ENCODE results near the gene CSRP3. TPM values are rescaled to one million over a fixed set of nuclear protein-coding genes. Genes with fewer than 3 reads are reported as not detected.
A peak's percentile ranks its signal among the peaks of the same experiment; 100 is the strongest.

Gene CSRP3
- total RNA-seq, 4 donors from 2014 or later, result 2.2 to 300 (median 89.5) TPM

DNA sequence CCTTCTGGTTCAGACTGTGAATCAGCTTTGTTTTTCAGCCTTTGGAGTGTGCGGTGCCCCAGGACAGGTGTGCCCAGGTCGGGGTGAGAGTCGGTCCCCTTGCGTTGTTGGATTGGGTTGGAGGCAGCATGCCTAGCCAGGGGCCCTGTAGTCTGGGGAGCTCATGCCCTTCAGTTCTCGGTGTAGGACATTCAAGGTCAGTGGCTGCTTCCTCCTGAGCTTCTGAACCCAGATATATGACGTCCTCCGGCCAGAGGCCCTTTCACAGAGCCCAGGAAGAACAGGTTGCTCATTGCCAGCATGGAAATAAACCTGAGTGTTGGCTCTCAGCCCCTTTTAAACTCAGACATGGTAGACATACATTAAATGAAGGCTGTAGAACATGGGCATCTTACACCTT, 2.7 kb downstream of the CSRP3 start:
- Histone ChIP-seq H3K9me3 (no peaks in the 10 kb centered on the region), H3K27me3 (no peaks in the 10 kb centered on the region), H3K4me3 (peak overlapping the region in 1 of 4 donors; percentile 42), H3K36me3 (no peaks in the 10 kb centered on the region), H3K27ac (peak overlapping the region; percentile 90 to 94 (median 94)), H3K4me1 (peaks cover 53 to 61% of the 10 kb centered on the region in 2 donors)
- TF ChIP-seq POLR2A (IDR thresholded peaks at IDR 0.05), result no peak
- TF ChIP-seq, protein P1, sequence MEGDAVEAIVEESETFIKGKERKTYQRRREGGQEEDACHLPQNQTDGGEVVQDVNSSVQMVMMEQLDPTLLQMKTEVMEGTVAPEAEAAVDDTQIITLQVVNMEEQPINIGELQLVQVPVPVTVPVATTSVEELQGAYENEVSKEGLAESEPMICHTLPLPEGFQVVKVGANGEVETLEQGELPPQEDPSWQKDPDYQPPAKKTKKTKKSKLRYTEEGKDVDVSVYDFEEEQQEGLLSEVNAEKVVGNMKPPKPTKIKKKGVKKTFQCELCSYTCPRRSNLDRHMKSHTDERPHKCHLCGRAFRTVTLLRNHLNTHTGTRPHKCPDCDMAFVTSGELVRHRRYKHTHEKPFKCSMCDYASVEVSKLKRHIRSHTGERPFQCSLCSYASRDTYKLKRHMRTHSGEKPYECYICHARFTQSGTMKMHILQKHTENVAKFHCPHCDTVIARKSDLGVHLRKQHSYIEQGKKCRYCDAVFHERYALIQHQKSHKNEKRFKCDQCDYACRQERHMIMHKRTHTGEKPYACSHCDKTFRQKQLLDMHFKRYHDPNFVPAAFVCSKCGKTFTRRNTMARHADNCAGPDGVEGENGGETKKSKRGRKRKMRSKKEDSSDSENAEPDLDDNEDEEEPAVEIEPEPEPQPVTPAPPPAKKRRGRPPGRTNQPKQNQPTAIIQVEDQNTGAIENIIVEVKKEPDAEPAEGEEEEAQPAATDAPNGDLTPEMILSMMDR (IDR thresholded peaks at IDR 0.05 in 4 of 5, conservative IDR thresholded peaks at IDR 0.05 in 1 of 5), result no peak
- DNase-seq (no peak), ATAC-seq (no peak)
- intact Hi-C loops (cut with DNase I; ENCODE audit: low total_unique reads) (no loop called here), in situ Hi-C loops (cut with MboI; ENCODE audit: low sequenced_read_pairs in 4 of 4) (no loop called here)

DNA sequence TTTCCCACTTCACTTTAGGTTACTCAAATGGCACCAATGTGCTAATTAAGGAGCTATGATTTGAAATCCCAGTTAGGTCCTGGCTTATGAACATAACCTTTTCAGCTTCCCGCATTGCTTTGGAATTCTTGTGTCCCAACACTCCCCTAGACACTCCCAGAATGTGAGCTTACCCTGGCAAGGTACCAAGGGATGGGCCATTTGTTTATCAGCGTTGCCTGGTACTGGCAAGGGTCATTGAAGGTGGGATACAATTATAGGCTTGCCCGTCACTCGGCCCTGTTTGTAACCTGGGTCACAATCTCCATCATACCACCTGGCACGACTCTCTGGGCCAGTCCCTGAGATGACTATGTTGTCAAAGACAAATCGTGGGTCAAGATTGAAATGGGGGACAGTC, 5.4 kb downstream of the CSRP3 start:
- intact Hi-C loops (cut with DNase I; ENCODE audit: low total_unique reads) (no loop called here), in situ Hi-C loops (cut with MboI; ENCODE audit: low sequenced_read_pairs in 4 of 4) (no loop called here)
- ATAC-seq (peak in 1 of 2 donors; percentile 29), DNase-seq (peak; percentile 11 to 71)
- no peak overlapping the region for H3K4me3 ChIP-seq
- peak overlapping the region; percentile 81 to 94 (median 94) for H3K27ac ChIP-seq
- peaks cover 56 to 67% of the 10 kb centered on the region in 2 donors for H3K4me1 ChIP-seq
- H3K27me3 ChIP-seq, result no peaks in the 10 kb centered on the region
- TF ChIP-seq, protein P1 (IDR thresholded peaks at IDR 0.05 in 4 of 5, conservative IDR thresholded peaks at IDR 0.05 in 1 of 5), result no peak
- TF ChIP-seq POLR2A (IDR thresholded peaks at IDR 0.05), result no peak
- H3K9me3 ChIP-seq, result no peaks in the 10 kb centered on the region
- H3K36me3 ChIP-seq, result peaks cover 0 to 9% of the 10 kb centered on the region in 2 donors

DNA sequence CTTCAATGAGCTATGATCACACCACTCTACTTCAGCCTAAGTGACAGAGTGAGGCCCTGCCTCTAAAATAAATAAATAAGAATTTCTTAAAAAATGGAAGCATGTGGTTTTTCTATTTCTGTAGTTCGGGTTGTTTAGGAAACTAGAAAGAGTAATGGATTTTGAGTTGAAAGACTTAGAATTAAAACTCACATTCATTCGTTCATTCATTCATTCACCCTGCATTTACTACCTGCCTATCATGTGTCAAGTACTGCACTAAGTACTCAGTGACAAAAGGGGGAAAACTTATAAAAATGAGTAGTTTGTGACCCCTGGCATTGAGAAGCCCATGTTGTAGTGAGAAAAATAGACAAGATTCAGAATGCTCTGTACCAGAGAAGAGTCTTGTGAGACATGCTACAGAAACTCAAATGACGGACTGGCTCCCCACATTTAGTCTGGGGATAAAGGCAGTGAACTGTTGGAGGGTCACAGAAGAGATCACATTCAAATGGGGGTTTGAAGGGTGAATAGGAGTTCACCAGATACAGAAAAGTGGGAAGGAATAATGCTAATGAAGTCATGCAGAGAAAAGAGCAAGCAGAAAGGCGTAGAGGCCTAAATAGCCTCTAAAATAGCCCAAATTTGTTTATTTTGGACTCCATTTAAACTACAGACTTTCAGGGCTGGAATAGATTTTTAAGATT, 7.0 kb downstream of the CSRP3 start:
- ATAC-seq, result no peak
- in situ Hi-C loops (cut with MboI; ENCODE audit: low sequenced_read_pairs in 4 of 4), result no loop called here
- intact Hi-C loops (cut with DNase I; ENCODE audit: low total_unique reads), result no loop called here
- no peaks in the 10 kb centered on the region for H3K27me3 ChIP-seq
- TF ChIP-seq POLR2A (IDR thresholded peaks at IDR 0.05), result no peak
- TF ChIP-seq, protein P1 (IDR thresholded peaks at IDR 0.05 in 4 of 5, conservative IDR thresholded peaks at IDR 0.05 in 1 of 5), result no peak
- H3K4me3 ChIP-seq, result no peak overlapping the region
- no peaks in the 10 kb centered on the region for H3K9me3 ChIP-seq
- H3K4me1 ChIP-seq, result peaks cover 44 to 54% of the 10 kb centered on the region in 2 donors
- peak overlapping the region; percentile 81 to 94 (median 94) for H3K27ac ChIP-seq
- DNase-seq, result no peak
- H3K36me3 ChIP-seq, result peaks cover 0 to 14% of the 10 kb centered on the region in 2 donors

GRCh38 chr11:19193916-19194315, 7.9 kb downstream of the CSRP3 start:
- peaks cover 35 to 45% of the 10 kb centered on the region in 2 donors for H3K4me1 ChIP-seq
- no peaks in the 10 kb centered on the region for H3K27me3 ChIP-seq
- DNase-seq, result no peak
- in situ Hi-C loops (cut with MboI; ENCODE audit: low sequenced_read_pairs in 4 of 4) (no loop called here), intact Hi-C loops (cut with DNase I; ENCODE audit: low total_unique reads) (no loop called here)
- H3K4me3 ChIP-seq, result no peak overlapping the region
- H3K27ac ChIP-seq, result peak overlapping the region; percentile 81 to 94 (median 94)
- H3K9me3 ChIP-seq, result no peaks in the 10 kb centered on the region
- TF ChIP-seq POLR2A (IDR thresholded peaks at IDR 0.05), result no peak
- TF ChIP-seq, protein P1 (IDR thresholded peaks at IDR 0.05 in 4 of 5, conservative IDR thresholded peaks at IDR 0.05 in 1 of 5), result no peak
- H3K36me3 ChIP-seq, result peaks cover 0 to 22% of the 10 kb centered on the region in 2 donors
- peak in 1 of 2 donors; percentile 47 for ATAC-seq

Measured in gastrocnemius medialis (tissue), 4 donors.